Measurements from ENCODE around the gene SF3B4.

GRCh38 chr1:149888999-149889289, 38.7 kb downstream of the SF3B4 start:
- TF ChIP-seq CTCF (IDR thresholded peaks at IDR 0.05), result no peak
- TF ChIP-seq EP300 (IDR thresholded peaks at IDR 0.05), result no peak
- no peak for TF ChIP-seq POLR2AphosphoS5 (IDR thresholded peaks at IDR 0.05)
